GM12873 (cell line): ENCODE measurements around the gene CBFA2T3.

Experiments used
- CTCF ChIP-seq: IDR thresholded peaks from 2 replicates; pipeline ENCODE4 v1.5.1; 2012; ENCODE audit warnings: low read depth, mild to moderate bottlenecking, moderate library complexity, low read length, control low read depth; ENCODE audit not compliant: insufficient read depth; ENCODE audit errors: missing control alignments

Gene CBFA2T3

DNA sequence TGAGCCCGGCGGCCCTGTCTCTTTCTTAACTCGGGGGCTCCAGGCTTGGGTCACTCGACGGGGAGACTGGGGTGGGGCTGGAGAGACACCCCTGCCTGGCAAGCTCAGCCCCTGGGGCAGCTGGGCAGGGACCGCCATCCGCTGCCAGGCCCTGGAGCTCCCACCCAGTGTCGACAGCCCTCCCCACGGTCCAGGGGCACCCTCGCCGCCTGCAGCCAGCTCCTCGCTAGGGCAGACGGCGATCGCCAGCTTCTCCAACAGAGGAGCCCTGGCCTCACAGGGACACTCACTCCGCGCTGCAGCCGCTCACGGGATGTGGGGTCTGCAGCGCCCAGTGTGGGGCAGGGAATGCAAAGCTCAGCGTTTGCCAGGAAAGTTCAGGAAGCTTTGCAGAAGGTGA, 149.3 kb downstream of the CBFA2T3 start:
- no peak for TF ChIP-seq CTCF

DNA sequence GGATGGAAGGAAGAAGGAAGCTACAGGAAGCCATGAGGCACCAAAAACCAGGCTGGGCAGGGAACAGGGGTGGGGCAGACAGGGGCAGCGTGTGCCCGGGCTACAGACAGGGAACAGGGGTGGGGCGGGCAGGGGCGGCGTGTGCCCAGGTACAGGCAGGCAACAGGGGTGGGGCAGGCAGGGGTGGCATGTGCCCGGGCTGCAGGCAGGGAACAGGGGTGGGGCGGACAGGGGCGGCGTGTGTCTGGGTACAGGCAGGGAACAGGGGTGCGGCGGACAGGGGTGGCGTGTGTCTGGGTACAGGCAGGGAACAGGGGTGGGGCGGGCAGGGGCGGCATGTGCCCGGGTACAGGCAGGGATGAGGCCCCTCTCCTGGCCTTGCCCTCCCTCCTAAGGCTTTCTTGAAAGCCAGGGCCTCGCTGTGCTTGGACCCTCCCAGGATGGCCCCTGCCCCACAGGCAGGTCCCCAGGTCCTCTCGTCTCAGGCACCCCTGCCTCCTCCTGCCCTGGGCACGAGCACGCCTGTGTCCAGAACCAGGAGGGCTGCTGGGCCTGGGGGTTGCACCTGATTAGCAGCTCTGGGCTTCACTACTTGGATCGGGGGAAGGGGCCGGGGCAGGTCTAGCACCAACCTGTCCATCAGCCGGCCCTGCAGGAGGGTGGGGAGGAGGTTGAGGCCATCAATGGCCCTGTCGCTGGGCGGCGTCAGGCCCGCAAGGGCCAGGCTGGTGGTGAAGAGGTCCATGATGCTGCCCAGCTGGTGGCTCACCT, 150.8 kb downstream of the CBFA2T3 start:
- TF ChIP-seq CTCF, result no peak

GRCh38 chr16:88825146-88825545, 151.9 kb downstream of the CBFA2T3 start:
- TF ChIP-seq CTCF, result no peak
